GM12873 (cell line): ENCODE measurements around the gene BMAL1.

Experiments used
- TF ChIP-seq, protein P1 (sequence below): IDR thresholded peaks from 2 replicates; pipeline ENCODE4 v1.5.1; 2012; ENCODE audit warnings: low read depth, mild to moderate bottlenecking, moderate library complexity, low read length, control low read depth; ENCODE audit not compliant: insufficient read depth; ENCODE audit errors: missing control alignments

BMAL1 gene

DNA sequence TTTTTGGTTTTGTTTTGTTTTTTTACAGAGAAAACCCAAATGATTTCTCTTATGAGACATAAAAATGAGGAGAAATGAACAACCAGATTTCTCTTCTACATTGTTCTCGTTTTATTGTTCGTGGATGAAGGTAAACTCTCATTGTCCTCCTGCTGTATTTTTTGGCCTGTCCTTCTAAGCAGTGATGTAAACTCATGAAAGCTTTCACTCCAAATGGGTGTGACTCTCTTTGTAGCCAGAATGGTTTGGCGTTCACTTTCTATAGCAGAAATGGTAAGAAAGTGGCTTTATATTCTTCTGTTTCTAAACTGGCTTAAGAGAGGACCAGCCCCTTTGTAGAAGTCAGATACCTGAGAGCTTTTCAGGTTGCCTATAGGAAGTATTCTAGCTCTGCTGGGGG is 15.5 kb upstream of the BMAL1 start:
- TF ChIP-seq, protein P1, sequence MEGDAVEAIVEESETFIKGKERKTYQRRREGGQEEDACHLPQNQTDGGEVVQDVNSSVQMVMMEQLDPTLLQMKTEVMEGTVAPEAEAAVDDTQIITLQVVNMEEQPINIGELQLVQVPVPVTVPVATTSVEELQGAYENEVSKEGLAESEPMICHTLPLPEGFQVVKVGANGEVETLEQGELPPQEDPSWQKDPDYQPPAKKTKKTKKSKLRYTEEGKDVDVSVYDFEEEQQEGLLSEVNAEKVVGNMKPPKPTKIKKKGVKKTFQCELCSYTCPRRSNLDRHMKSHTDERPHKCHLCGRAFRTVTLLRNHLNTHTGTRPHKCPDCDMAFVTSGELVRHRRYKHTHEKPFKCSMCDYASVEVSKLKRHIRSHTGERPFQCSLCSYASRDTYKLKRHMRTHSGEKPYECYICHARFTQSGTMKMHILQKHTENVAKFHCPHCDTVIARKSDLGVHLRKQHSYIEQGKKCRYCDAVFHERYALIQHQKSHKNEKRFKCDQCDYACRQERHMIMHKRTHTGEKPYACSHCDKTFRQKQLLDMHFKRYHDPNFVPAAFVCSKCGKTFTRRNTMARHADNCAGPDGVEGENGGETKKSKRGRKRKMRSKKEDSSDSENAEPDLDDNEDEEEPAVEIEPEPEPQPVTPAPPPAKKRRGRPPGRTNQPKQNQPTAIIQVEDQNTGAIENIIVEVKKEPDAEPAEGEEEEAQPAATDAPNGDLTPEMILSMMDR = no peak

DNA sequence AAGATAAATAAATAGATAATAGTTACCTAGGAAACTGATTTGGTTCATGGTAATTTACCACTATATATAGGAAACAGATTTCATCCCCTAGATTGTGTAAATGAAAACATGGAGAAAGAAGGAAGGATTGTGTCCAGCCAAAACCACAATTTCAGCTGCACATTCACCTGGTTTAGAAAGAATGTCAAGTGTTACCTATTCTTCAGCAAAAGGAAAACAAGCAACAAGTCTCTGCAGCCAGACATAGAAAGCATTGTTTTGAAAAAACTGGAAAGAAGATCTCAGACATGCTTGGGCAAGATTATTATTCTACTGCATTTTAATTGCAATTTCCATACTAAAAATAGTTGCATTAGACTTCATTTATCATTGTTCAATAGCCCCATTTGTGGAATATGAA is 8.8 kb upstream of the BMAL1 start:
- TF ChIP-seq, protein P1 = no peak

DNA sequence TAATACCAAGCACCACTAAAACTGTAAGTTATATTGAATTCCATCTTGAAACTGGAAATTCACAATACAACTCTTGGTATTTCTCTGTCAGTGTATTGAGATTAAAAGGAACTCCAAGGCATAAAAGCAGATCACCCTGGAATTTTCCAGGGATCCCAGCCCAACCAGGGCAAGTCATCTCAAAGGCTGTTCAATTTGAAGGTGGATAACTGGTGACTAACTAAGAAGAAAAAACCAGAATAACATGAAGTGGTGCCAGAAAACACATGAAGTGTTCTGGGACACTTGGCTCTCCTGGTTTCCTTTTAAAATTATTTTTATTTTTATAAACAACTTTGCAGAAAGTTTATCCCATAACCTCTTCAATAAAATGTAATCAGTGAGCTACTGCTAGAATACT is 7.8 kb upstream of the BMAL1 start:
- TF ChIP-seq, protein P1 = no peak

DNA sequence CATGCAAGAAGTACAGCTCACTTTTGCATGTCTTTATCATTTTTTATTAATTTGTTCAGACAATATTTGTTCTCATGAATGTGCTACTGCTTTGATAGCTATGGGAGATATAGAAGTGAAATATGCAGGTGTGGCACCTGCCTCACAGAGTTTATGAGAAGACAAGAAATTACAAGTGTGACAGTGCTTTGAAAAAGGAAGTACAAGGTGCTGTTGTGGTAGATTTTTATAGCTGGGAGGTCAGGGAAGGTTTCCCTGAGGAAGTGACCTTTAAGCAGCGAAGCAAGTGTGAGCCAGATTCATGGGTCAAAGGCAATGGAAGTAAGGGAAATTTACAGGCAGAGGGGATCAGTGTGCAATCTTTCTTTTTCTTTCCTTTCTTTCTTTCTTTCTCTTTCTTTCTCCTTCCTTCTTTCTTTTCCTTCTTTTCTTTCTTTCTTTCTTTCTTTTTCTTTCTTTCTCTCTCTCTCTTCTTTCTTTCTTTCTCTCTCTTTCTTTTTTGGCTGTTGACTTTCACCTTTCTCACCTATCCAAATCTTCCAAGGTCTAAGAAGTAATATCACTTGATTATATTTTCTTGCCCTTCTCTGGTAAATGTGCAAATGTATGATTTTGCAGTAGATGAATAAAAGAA is 6.4 kb upstream of the BMAL1 start:
- TF ChIP-seq, protein P1 = no peak

DNA sequence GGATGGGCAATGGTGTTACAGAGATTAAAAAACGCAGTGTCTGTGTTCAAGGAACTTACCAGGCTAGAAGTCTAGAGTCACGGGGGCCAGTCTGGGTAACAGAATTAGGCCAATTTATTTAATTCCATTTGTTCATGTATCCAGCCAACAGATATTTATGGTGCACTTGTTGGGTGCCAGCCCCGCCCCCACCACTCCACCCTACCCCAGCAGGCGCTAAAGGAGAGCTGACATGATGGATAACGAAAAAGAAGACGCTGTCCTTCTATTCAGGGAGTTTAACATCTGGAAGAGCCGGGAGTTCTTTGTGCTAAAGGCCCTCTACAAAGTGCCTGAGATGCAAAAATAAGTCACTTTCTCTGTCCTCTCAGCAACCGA is 1.1 kb upstream of the BMAL1 start:
- TF ChIP-seq, protein P1 = no peak

DNA sequence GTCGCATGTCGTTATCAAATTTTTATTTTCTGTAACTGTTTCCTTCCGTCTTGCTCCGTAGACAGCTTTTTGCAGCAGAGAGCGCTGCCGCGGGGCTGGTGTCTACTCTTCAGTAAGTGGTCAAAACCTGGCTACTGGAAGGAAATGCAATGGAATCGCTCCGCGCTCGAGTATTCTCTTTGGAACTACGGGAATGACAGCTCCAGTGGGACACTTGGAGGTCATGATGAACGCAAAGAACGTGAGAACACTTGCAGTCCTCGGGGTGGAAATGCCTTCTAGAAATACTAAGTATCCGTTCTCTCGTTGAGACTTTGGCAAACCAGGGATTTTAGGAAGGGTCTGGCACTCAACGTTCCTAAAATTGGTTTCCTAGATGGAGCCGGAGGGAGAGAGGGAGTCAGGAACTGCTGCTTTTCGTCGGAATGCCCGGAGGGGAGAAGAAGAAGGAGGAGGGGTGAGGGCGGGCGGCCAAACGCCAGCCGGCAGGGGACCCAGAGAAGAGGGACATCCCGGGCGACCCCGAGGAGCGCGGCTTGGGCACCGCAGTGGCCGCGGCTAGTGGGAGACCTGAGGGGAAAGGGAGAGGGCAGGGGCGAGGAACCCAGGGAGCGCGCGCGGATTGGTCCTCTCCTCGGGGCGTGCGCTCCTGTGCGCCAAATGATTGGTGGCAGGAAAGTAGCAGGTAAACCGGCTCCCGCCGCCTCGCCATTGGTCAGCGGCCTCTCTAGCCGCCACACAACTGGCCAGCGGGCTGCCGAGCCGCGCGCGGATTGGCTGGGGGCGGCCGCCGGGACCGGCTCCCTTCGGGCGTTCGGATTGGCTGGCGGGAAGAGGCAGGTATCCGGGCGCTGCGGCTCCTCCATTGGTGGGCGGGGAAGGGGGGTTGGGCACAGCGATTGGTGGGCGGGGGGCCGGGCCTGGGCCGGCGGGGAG is 490 bp upstream of the BMAL1 start:
- TF ChIP-seq, protein P1 = no peak
